GM21529 (cell line): ENCODE results near the gene ASIC2.

Source experiments
- ATAC-seq: cut with Tn5 transposase; IDR thresholded peaks from one replicate; pipeline ENCODE4 v1.9.1; 2021; ENCODE audit not compliant: unreplicated experiment

ASIC2 gene

GRCh38 chr17:33290253-33290652 is 2.8 kb downstream of the ASIC2 start:
- ATAC-seq, result no peak

- no peak for ATAC-seq
Observed at GRCh38 chr17:33288954-33289353, 4.1 kb downstream of the ASIC2 start.

- no peak for ATAC-seq
Observed at GRCh38 chr17:33287096-33287725, 5.9 kb downstream of the ASIC2 start.

- no peak for ATAC-seq
Observed at GRCh38 chr17:33285413-33285812, 7.7 kb downstream of the ASIC2 start.

GRCh38 chr17:33284022-33284421 is 9.1 kb downstream of the ASIC2 start:
- no peak for ATAC-seq

- ATAC-seq, result no peak
Observed at GRCh38 chr17:33280162-33280943, 12.7 kb downstream of the ASIC2 start.

GRCh38 chr17:33277436-33278100 is 15.5 kb downstream of the ASIC2 start:
- ATAC-seq, result no peak

GRCh38 chr17:33273743-33274410 is 19.2 kb downstream of the ASIC2 start:
- no peak for ATAC-seq

GRCh38 chr17:33273271-33273670 is 19.8 kb downstream of the ASIC2 start:
- ATAC-seq, result no peak

GRCh38 chr17:33272438-33272837 is 20.7 kb downstream of the ASIC2 start:
- ATAC-seq, result no peak

- ATAC-seq, result no peak
Observed at GRCh38 chr17:33269337-33270060, 23.6 kb downstream of the ASIC2 start.

GRCh38 chr17:33267851-33268548 is 25.1 kb downstream of the ASIC2 start:
- ATAC-seq, result no peak

GRCh38 chr17:33267271-33267790 is 25.8 kb downstream of the ASIC2 start:
- ATAC-seq, result no peak

GRCh38 chr17:33266611-33267010 is 26.5 kb downstream of the ASIC2 start:
- ATAC-seq, result no peak

GRCh38 chr17:33266116-33266515 is 27.0 kb downstream of the ASIC2 start:
- ATAC-seq, result no peak

- no peak for ATAC-seq
Observed at GRCh38 chr17:33263396-33263795, 29.7 kb downstream of the ASIC2 start.

GRCh38 chr17:33262266-33263123 is 30.6 kb downstream of the ASIC2 start:
- no peak for ATAC-seq

GRCh38 chr17:33261820-33262219 is 31.3 kb downstream of the ASIC2 start:
- no peak for ATAC-seq

- no peak for ATAC-seq
Observed at GRCh38 chr17:33260638-33261037, 32.5 kb downstream of the ASIC2 start.
